GM12865 (cell line): Measurements from ENCODE around the gene PSD4.

Experiments used
- DNase-seq: peaks from one replicate; pipeline ENCODE4 v3.0.0; 2010; ENCODE audit warnings: low read depth
- H3K4me3 ChIP-seq: 2 replicates; pipeline ENCODE4 v1.5.1; 2011; ENCODE audit warnings: mild to moderate bottlenecking, low read depth, low read length, control low read depth
- CTCF ChIP-seq: IDR thresholded peaks from 2 replicates; pipeline ENCODE4 v1.5.1; 2011; ENCODE audit warnings: low read length, control low read depth, low read depth, inconsistent platforms; ENCODE audit not compliant: insufficient read depth; ENCODE audit errors: missing control alignments

PSD4 gene

DNA sequence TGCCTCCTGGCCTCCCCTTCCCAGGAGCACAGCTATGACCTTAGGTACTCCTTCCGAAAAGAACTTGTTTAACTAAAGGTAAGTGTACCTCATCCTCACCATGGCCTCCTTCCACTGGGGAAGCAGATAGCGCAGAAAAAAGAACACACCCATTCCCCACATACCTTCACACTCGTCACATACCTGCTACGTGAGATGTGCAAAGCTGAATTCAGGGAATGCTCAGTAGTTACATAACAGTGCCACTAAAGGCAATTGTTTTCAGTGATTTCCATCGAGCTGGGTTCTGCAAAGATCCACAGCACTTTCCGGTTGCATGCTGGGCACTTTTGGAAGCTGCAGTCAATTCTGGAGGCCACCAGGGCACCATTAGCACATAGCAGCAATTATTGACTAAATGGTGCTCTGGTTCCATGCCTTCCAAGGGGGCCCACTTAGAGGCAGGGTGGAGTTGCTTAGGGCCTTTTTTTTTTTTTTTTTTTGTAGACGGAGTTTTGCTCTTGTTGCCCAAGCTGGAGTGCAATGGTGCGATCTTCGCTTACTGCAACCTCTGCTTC is 63.9 kb downstream of the PSD4 start:
- no peak overlapping the region for H3K4me3 ChIP-seq
- no peak for DNase-seq
- no peak for TF ChIP-seq CTCF

DNA sequence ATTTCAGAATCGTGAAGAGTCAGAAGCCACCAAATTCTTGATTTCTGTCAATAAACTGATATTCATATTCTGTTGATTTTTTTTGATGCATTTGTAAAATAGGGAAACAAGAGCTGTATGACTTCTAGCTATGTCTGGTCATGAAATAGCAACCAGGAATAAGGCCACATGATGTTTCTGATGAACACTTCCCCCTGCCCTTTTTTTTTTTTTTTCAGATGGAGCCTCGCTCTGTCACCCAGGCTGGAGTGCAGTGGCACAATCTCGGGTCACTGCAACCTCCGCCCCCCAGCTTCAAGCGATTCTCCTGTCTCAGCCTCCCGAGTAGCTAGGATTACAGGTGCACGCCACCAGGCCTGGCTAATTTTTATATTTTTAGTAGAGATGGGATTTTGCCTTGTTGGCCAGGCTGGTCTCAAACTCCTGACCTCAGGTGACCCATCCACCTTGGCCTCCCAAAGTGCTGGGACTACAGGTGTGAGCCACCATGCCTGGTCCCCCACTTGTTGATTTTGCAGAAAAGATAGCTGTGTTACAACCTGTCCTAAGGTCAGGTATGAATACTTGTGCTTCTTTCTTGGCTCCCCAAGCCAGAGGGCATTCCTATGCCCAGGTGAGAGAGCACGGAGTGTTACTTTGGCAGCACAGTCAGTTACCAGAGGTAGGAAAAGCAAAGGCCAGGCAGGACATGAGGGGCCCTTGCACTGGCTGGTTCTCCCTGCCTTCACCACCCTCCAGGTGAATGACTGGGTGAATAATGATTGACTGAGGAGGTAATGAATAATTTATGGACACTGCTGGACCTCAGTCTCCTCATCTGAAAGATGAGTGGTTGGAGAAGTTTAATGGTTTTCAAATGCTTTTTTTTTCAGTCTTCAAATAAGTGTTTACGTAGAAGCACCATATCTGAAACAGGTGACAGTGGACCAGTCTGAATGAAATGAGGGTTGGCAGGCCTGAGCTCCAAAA is 65.4 kb downstream of the PSD4 start:
- TF ChIP-seq CTCF, result no peak
- no peak overlapping the region for H3K4me3 ChIP-seq

GRCh38 chr2:113240150-113240914 is 66.6 kb downstream of the PSD4 start:
- H3K4me3 ChIP-seq, result no peak overlapping the region
- TF ChIP-seq CTCF, result no peak
- no peak for DNase-seq

More for the DNA sequence above, 65.4 kb downstream of the PSD4 start:
- DNase-seq, result no peak

DNA sequence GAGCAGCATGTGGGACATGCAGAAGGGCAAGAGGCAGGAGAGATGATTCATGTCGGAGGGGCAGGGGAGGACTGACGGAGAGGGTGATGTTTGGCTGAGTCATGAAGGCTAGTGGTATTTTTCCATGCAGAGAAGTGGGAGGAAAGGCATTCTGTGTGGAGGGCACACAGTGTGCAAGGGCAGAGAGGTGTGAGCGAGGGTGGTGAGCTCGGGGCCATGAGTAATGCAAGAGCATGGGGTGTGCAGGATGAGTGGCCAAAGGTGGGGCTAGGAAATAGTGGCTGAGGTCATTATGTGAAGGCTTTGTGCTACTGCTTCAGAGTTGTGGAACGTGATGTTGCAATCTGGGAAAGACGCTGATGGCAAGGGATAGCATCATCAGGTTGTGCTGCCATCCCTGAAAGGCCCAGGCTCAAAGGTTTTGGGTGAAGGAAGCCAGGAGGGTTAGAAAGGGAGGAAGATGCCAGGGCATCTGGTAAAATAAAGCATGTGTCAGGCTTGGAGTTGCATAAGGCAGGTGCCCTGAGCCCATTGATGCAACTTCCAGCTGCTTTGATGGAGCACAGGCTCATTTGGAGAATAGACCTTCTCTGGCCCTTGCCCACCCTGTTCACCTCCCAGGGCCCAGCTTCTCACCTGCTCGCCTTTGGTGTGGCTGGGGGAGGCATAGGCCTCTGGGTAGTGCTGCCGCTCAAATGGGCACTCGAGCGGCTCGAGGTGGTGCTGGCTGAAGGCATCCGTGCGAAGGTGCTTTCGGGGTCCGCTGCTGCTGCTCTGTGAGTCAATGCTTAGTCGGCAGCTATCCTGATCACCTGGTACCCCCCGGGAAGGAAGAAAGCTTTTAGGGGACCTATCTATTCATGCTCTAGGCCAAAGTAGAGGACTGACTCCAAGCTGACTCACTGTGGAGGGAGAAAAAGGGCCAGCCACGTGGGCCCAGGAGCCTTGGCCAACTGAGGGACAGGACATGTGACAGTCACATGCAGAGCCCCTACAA is 67.4 kb downstream of the PSD4 start:
- DNase-seq, result no peak
- no peak for TF ChIP-seq CTCF
- no peak overlapping the region for H3K4me3 ChIP-seq

- TF ChIP-seq CTCF, result no peak
- H3K4me3 ChIP-seq, result no peak overlapping the region
- no peak for DNase-seq
Observed at GRCh38 chr2:113242327-113242726, 68.6 kb downstream of the PSD4 start.

DNA sequence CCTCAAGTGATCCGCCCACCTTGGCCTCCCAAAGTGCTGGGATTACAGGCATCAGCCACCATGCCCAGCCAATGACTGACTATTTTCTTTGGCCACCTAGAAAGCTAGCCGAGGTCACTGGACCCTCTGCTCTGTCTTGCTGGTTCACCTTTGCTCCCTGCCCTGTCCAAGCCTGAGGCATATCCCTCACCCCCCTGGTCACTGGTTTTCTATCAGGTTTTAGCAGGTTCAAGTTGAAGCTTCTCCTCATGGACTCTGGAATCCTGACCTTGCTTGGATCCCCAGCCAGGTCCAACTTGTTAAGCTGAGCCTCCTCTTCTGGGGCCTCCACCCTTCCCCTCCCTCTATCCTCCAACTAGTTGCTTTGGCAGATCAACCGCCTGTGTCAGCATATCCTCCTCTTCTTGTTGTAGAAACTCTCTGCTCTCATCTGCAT is 71.5 kb downstream of the PSD4 start:
- no peak for DNase-seq
- TF ChIP-seq CTCF, result no peak
- no peak overlapping the region for H3K4me3 ChIP-seq
